A673 (cell line): ENCODE measurements around the gene HEPHL1. TPM values are rescaled to one million over a fixed set of nuclear protein-coding genes. Genes with fewer than 3 reads are reported as not detected.

Experiments used
- BruUV-seq: library from RNA; stranded (reverse); fragments of 400-500 nt; replicated peaks from 2 replicates; lab custom pipeline; 2021; lab: Mats Ljungman, UMichigan
- CTCF ChIA-PET: fragments of 300-600 bp; sonication (Branson Sonifier 250); formaldehyde crosslinking; loops from one replicate; lab custom pipeline; 2022; ENCODE audit warnings: antibody characterized with exemption; lab: Charles Lee
- POLR2A ChIA-PET: fragments of 300-600 bp; sonication (Branson Sonifier 250); formaldehyde crosslinking; loops from one replicate; lab custom pipeline; 2022; ENCODE audit warnings: antibody characterized with exemption; ENCODE audit not compliant: low non-redundant PET; lab: Charles Lee
- DNase-seq: peaks from one replicate; pipeline ENCODE4 v3.0.0-alpha.2; 2015; ENCODE audit warnings: low spot score
- H3K27ac ChIP-seq: fragments of 200-600 bp; sonication (generic); 2 replicates; pipeline ENCODE4 v1.5.1; 2016; ENCODE audit warnings: mixed run types, low read depth, mild to moderate bottlenecking, mixed read lengths, antibody characterized with exemption, low read length; ENCODE audit not compliant: poor library complexity, severe bottlenecking
- H3K27me3 ChIP-seq: fragments of 200-600 bp; sonication (generic); replicated peaks from 2 replicates; pipeline ENCODE4 v1.6.1; 2017; ENCODE audit warnings: mixed run types, low read depth, mild to moderate bottlenecking, mixed read lengths, antibody characterized with exemption, low read length; ENCODE audit not compliant: insufficient read depth, poor library complexity
- H3K36me3 ChIP-seq: fragments of 200-600 bp; sonication (generic); 2 replicates; pipeline ENCODE4 v1.6.1; 2016; ENCODE audit warnings: mixed run types, mild to moderate bottlenecking, mixed read lengths, antibody characterized with exemption, low read length; ENCODE audit not compliant: insufficient read depth, poor library complexity, severe bottlenecking
- H3K4me1 ChIP-seq: fragments of 200-600 bp; sonication (generic); 2 replicates; pipeline ENCODE4 v1.6.1; 2017; ENCODE audit warnings: mixed run types, mild to moderate bottlenecking, mixed read lengths, antibody characterized with exemption, low read length; ENCODE audit not compliant: insufficient read depth, poor library complexity, severe bottlenecking
- H3K4me3 ChIP-seq: fragments of 200-600 bp; sonication (generic); 2 replicates; pipeline ENCODE4 v1.5.1; 2016; ENCODE audit warnings: low read depth, mixed run types, mild to moderate bottlenecking, mixed read lengths, low read length; ENCODE audit not compliant: poor library complexity, severe bottlenecking
- H3K9me3 ChIP-seq: fragments of 200-600 bp; sonication (generic); 2 replicates; pipeline ENCODE4 v1.6.1; 2016; ENCODE audit warnings: mixed run types, low read depth, mild to moderate bottlenecking, mixed read lengths, antibody characterized with exemption, low read length; ENCODE audit not compliant: poor library complexity, severe bottlenecking
- EZH2 ChIP-seq: fragments of 200-600 bp; sonication (generic); IDR thresholded peaks from 2 replicates; pipeline ENCODE4 v1.6.1; 2017; ENCODE audit warnings: borderline replicate concordance, low read depth, mild to moderate bottlenecking, mixed read lengths, antibody characterized with exemption, low read length; ENCODE audit not compliant: poor library complexity, severe bottlenecking
- intact Hi-C: fragments of 100-400 bp; cut with micrococcal nuclease; formaldehyde crosslinking; loops from one replicate; pipeline ENCODE4 v1.10.0; 2022; ENCODE audit not compliant: unreplicated experiment
- total RNA-seq: library from RNA; stranded (reverse); gene quantifications from 2 replicates; pipeline ENCODE4 v1.2.3, GENCODE V29; 2021
- TF ChIP-seq, protein P1 (sequence below): fragments of 300-800, 200-600 bp; sonication (generic); conservative IDR thresholded peaks from 2 replicates; pipeline ENCODE4 v1.5.1; 2017; ENCODE audit warnings: low read depth, mild to moderate bottlenecking, antibody characterized with exemption, low read length, moderate library complexity, mixed read lengths

Gene HEPHL1
- total RNA-seq, 1 experiment from 2014 or later, result not detected

DNA sequence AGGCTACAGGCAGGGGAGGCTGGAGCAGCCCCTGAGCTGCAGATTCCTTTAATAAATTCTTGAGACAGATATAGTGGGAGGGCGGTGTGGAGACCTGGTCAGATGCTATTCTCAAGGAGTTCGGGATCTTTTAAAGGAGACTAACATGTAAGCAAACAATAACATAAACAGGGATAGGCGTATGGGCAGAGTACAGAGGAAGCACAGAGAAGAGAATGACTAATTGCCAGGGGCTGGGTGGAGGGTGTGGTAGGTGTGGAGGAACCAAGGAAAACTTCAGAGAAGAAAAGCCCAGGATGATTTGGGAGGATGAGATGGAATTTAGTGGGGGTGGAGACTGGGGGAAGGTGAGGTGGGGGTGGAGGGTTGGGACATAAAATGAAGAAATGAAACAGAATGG, 9.7 kb upstream of the HEPHL1 start:
- ChIA-PET CTCF (no interaction called here), POLR2A (no interaction called here)
- BruUV-seq, result no TSS peak
- intact Hi-C loops, result no loop called here
- peaks cover 4% of the 10 kb centered on the region for H3K27me3 ChIP-seq
- no peak overlapping the region for H3K27ac ChIP-seq
- H3K4me1 ChIP-seq, result no peaks in the 10 kb centered on the region
- DNase-seq, result no peak
- H3K9me3 ChIP-seq, result no peaks in the 10 kb centered on the region
- H3K36me3 ChIP-seq, result no peaks in the 10 kb centered on the region
- TF ChIP-seq EZH2, result no peak
- TF ChIP-seq, protein P1, sequence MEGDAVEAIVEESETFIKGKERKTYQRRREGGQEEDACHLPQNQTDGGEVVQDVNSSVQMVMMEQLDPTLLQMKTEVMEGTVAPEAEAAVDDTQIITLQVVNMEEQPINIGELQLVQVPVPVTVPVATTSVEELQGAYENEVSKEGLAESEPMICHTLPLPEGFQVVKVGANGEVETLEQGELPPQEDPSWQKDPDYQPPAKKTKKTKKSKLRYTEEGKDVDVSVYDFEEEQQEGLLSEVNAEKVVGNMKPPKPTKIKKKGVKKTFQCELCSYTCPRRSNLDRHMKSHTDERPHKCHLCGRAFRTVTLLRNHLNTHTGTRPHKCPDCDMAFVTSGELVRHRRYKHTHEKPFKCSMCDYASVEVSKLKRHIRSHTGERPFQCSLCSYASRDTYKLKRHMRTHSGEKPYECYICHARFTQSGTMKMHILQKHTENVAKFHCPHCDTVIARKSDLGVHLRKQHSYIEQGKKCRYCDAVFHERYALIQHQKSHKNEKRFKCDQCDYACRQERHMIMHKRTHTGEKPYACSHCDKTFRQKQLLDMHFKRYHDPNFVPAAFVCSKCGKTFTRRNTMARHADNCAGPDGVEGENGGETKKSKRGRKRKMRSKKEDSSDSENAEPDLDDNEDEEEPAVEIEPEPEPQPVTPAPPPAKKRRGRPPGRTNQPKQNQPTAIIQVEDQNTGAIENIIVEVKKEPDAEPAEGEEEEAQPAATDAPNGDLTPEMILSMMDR, result no peak
- no peak overlapping the region for H3K4me3 ChIP-seq

DNA sequence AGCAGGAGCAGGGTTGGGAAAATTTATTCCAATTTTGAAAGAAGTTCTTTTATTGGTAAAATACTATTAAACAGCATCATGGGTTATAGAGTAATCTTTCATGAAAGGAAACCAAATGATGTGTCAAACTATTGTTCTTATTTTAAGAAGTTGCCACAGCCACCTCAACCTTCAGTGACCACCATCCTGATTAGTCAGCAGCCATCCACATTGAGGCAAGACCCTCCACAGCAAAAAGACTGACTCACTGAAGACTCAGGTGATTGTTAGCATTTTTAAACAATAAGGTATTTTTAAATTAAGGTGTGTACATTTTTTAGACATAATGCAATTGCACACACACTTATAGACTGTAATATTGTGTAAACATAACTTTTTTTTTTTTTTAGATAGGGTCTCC, 3.7 kb upstream of the HEPHL1 start:
- no peak overlapping the region for H3K4me3 ChIP-seq
- no peaks in the 10 kb centered on the region for H3K9me3 ChIP-seq
- no peak for TF ChIP-seq EZH2
- CTCF ChIA-PET, result no interaction called here
- H3K27ac ChIP-seq, result no peak overlapping the region
- no peaks in the 10 kb centered on the region for H3K36me3 ChIP-seq
- BruUV-seq, result no TSS peak
- no peaks in the 10 kb centered on the region for H3K4me1 ChIP-seq
- no peaks in the 10 kb centered on the region for H3K27me3 ChIP-seq
- intact Hi-C loops, result no loop called here
- POLR2A ChIA-PET, result no interaction called here
- DNase-seq, result no peak

DNA sequence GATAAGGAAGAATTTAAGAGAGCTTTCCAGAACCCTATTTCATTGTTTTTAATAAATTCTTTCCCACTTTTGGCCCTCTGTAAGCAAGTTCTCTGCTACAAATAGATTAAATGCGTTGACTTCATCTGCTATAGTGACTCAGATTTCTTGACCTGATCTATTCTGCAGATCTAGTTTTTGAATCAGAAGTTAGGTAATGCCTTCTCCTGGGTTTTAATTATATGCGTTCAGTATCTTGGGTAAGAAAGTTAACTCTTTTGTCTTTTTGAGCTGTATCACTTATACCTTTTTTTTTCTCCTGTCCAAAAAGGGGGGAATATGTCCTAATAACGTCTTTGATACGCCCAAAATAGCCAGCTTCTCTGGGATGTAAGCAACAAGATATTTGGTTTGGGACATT, 2.4 kb upstream of the HEPHL1 start:
- no peak for DNase-seq
- no peak overlapping the region for H3K4me3 ChIP-seq
- H3K27ac ChIP-seq, result no peak overlapping the region
- H3K4me1 ChIP-seq, result no peaks in the 10 kb centered on the region
- H3K27me3 ChIP-seq, result no peaks in the 10 kb centered on the region
- TF ChIP-seq, protein P1, result no peak
- no peak for TF ChIP-seq EZH2
- H3K9me3 ChIP-seq, result no peaks in the 10 kb centered on the region
- ChIA-PET POLR2A (no interaction called here), CTCF (no interaction called here)
- intact Hi-C loops, result no loop called here
- H3K36me3 ChIP-seq, result no peaks in the 10 kb centered on the region
- BruUV-seq, result no TSS peak

DNA sequence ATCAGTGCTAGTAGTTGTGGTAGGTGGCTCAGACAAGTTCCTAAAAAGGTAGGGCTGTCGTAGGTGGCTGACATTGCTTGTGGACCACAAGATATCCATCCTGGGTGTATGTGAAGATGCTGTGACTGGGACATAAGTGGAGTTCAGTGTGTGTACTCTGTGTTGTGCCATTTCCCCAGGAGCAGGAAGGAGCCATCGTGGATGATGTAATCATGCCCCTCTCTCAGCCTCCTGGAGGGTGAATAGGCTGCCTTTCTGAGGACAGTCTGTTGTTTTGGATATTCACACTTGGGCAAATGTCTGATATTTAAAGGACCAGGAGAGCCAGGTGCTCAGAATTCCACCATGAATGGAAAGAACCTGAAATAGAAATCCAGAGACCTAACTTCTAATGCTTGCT, 2.7 kb downstream of the HEPHL1 start:
- intact Hi-C loops, result no loop called here
- DNase-seq, result no peak
- Histone ChIP-seq H3K36me3 (no peaks in the 10 kb centered on the region), H3K9me3 (no peaks in the 10 kb centered on the region), H3K27me3 (no peaks in the 10 kb centered on the region), H3K27ac (no peak overlapping the region), H3K4me3 (no peak overlapping the region), H3K4me1 (no peaks in the 10 kb centered on the region)
- BruUV-seq, result no TSS peak
- TF ChIP-seq, protein P1, result no peak
- no peak for TF ChIP-seq EZH2
- ChIA-PET POLR2A (no interaction called here), CTCF (no interaction called here)
